Measurements from ENCODE around the gene MRPS35. TPM values are rescaled to one million over a fixed set of nuclear protein-coding genes. Genes with fewer than 3 reads are reported as not detected.

MRPS35 gene
- total RNA-seq, 1 experiment from 2014 or later = 43.5 TPM

- DNase-seq (ENCODE audit: low spot score) = no peak
- Mint-ChIP-seq H3K36me3 (no peaks in the 10 kb centered on the region; the same call in 1 of the 2 replicates), H3K4me1 (no peaks in the 10 kb centered on the region), H3K27me3 (ENCODE audit: low read depth) (no peaks in the 10 kb centered on the region), H3K27ac (no peak overlapping the region), H3K4me3 (no peak overlapping the region), H3K9me3 (no peaks in the 10 kb centered on the region)
- no peak for TF ChIP-seq GRHL2 (CRISPR knock-in tag; IDR thresholded peaks at IDR 0.05; ENCODE audit: insufficient replicate concordance, severe bottlenecking)
- TF ChIP-seq PRDM15 (CRISPR knock-in tag; IDR thresholded peaks at IDR 0.05) = no peak
- no peak for TF ChIP-seq E2F5 (CRISPR knock-in tag; IDR thresholded peaks at IDR 0.05)
- no peak for TF ChIP-seq GTF2I (CRISPR knock-in tag; conservative IDR thresholded peaks at IDR 0.05)
- no peak for TF ChIP-seq ZNF263 (CRISPR knock-in tag; IDR thresholded peaks at IDR 0.05; ENCODE audit: low read depth)
- TF ChIP-seq NFE2L1 (CRISPR knock-in tag; IDR thresholded peaks at IDR 0.05) = no peak
- no peak for TF ChIP-seq ZNF281 (CRISPR knock-in tag; IDR thresholded peaks at IDR 0.05)
- no peak for TF ChIP-seq E2F1 (CRISPR knock-in tag; IDR thresholded peaks at IDR 0.05)
- no peak for TF ChIP-seq ZNF396 (CRISPR knock-in tag; IDR thresholded peaks at IDR 0.05; ENCODE audit: borderline replicate concordance)
- TF ChIP-seq ELF4 (CRISPR knock-in tag; IDR thresholded peaks at IDR 0.05; ENCODE audit: low read depth) = no peak
- no peak for TF ChIP-seq AFF4 (CRISPR knock-in tag; IDR thresholded peaks at IDR 0.05; ENCODE audit: borderline replicate concordance)
- no peak for TF ChIP-seq CBFB (CRISPR knock-in tag; IDR thresholded peaks at IDR 0.05; ENCODE audit: low read depth)
- ATAC-seq = no peak
- POLR2A ChIA-PET = no interaction called here
- CTCF ChIA-PET = no interaction called here
These were observed 43.1 kb upstream of the MRPS35 start for GRCh38 chr12:27667540-27667939.

GRCh38 chr12:27672051-27672450 lies 38.6 kb upstream of the MRPS35 start:
- no peak overlapping the region for H3K4me3 Mint-ChIP-seq
- H3K4me1 Mint-ChIP-seq = no peaks in the 10 kb centered on the region
- no peaks in the 10 kb centered on the region for H3K27me3 Mint-ChIP-seq (ENCODE audit: low read depth)
- ChIA-PET POLR2A (no interaction called here), CTCF (no interaction called here)
- H3K36me3 Mint-ChIP-seq = no peaks in the 10 kb centered on the region; the same call in 1 of the 2 replicates
- H3K27ac Mint-ChIP-seq = no peak overlapping the region
- ATAC-seq (no peak), DNase-seq (ENCODE audit: low spot score) (no peak)
- H3K9me3 Mint-ChIP-seq = no peaks in the 10 kb centered on the region
- TF ChIP-seq CDX4 (CRISPR knock-in tag; IDR thresholded peaks at IDR 0.05; ENCODE audit: borderline replicate concordance) (no peak), FOXJ3 (CRISPR knock-in tag; IDR thresholded peaks at IDR 0.05; ENCODE audit: borderline replicate concordance) (no peak), ZNF232 (CRISPR knock-in tag; IDR thresholded peaks at IDR 0.05) (no peak), USF1 (CRISPR knock-in tag; IDR thresholded peaks at IDR 0.05) (no peak), USF2 (CRISPR knock-in tag; IDR thresholded peaks at IDR 0.05) (no peak), ZNF138 (CRISPR knock-in tag; conservative IDR thresholded peaks at IDR 0.05) (no peak)

Measured in WTC11 (cell line).